WTC11 (cell line): ENCODE data around the gene GOLPH3L. TPM values are rescaled to one million over a fixed set of nuclear protein-coding genes. Genes with fewer than 3 reads are reported as not detected.
A peak's percentile ranks its signal among the peaks of the same experiment; 100 is the strongest.

Source experiments
- ATAC-seq: fragments of 200-7000 bp; cut with Tn5 transposase; 2 replicates; pipeline ENCODE4 v1.10.0; 2021; ENCODE audit warnings: mild to moderate bottlenecking, moderate library complexity
- CTCF ChIA-PET: fragments of 300-600 bp; sonication (Branson Sonifier 250); formaldehyde crosslinking; loops from one replicate; lab custom pipeline; 2021; ENCODE audit warnings: antibody characterized with exemption; lab: Charles Lee
- POLR2A ChIA-PET: fragments of 350-600 bp; sonication (Branson Sonifier 250); formaldehyde crosslinking; loops from one replicate; lab custom pipeline; 2021; ENCODE audit warnings: antibody characterized with exemption; lab: Charles Lee
- DNase-seq: peaks from one replicate; pipeline ENCODE4 v3.0.0; 2021; ENCODE audit warnings: low spot score
- H3K27ac Mint-ChIP-seq: 2 replicates; pipeline ENCODE4 v1.8.0; 2021; ENCODE audit warnings: mixed read lengths
- H3K27me3 Mint-ChIP-seq: 2 replicates; pipeline ENCODE4 v1.8.0; 2021; ENCODE audit warnings: low read depth, mild to moderate bottlenecking, moderate library complexity, mixed read lengths
- H3K36me3 Mint-ChIP-seq: 2 replicates; pipeline ENCODE4 v1.8.0; 2021; ENCODE audit warnings: mixed read lengths
- H3K4me1 Mint-ChIP-seq: 2 replicates; pipeline ENCODE4 v1.8.0; 2022; ENCODE audit warnings: mixed read lengths
- H3K4me3 Mint-ChIP-seq: 2 replicates; pipeline ENCODE4 v1.8.0; 2021; ENCODE audit warnings: mild to moderate bottlenecking, moderate library complexity, mixed read lengths
- H3K9me3 Mint-ChIP-seq: 2 replicates; pipeline ENCODE4 v1.8.0; 2021; ENCODE audit warnings: mixed read lengths
- ATF1 ChIP-seq: sonication (generic); formaldehyde crosslinking; IDR thresholded peaks from 2 replicates; pipeline ENCODE4 v1.8.1; 2023; ENCODE audit warnings: mild to moderate bottlenecking, moderate library complexity, missing genetic modification reagents
- CBFB ChIP-seq: sonication (generic); formaldehyde crosslinking; IDR thresholded peaks from 2 replicates; pipeline ENCODE4 v1.8.1; 2022; ENCODE audit warnings: mild to moderate bottlenecking, low read depth, missing genetic modification reagents
- FOXJ3 ChIP-seq: sonication (generic); formaldehyde crosslinking; IDR thresholded peaks from 2 replicates; pipeline ENCODE4 v1.9.0; 2021; ENCODE audit warnings: missing genetic modification reagents, mild to moderate bottlenecking, borderline replicate concordance
- GRHL2 ChIP-seq: fragments of 250-450 bp; sonication (Bioruptor Pico); IDR thresholded peaks from 2 replicates; pipeline ENCODE4 v1.8.0; 2022; ENCODE audit warnings: mild to moderate bottlenecking, moderate library complexity; ENCODE audit not compliant: insufficient replicate concordance, severe bottlenecking
- IRF1 ChIP-seq: sonication (generic); formaldehyde crosslinking; IDR thresholded peaks from 2 replicates; pipeline ENCODE4 v1.8.0; 2023; ENCODE audit warnings: missing genetic modification reagents
- IRF2 ChIP-seq: sonication (generic); formaldehyde crosslinking; IDR thresholded peaks from 2 replicates; pipeline ENCODE4 v1.8.0; 2022; ENCODE audit warnings: low read depth, missing genetic modification reagents, borderline replicate concordance
- JUN ChIP-seq: sonication (generic); formaldehyde crosslinking; IDR thresholded peaks from 2 replicates; pipeline ENCODE4 v1.8.0; 2023; ENCODE audit warnings: mild to moderate bottlenecking, missing genetic modification reagents
- MYBL2 ChIP-seq: sonication (generic); formaldehyde crosslinking; IDR thresholded peaks from 2 replicates; pipeline ENCODE4 v1.8.1; 2023; ENCODE audit warnings: mild to moderate bottlenecking, moderate library complexity, missing genetic modification reagents
- NR2C2 ChIP-seq: sonication (generic); formaldehyde crosslinking; IDR thresholded peaks from 2 replicates; pipeline ENCODE4 v1.8.0; 2022; ENCODE audit warnings: mild to moderate bottlenecking, missing genetic modification reagents
- SMAD3 ChIP-seq: sonication (generic); formaldehyde crosslinking; IDR thresholded peaks from 2 replicates; pipeline ENCODE4 v1.8.0; 2022; ENCODE audit warnings: missing genetic modification reagents, mild to moderate bottlenecking, borderline replicate concordance
- SOX15 ChIP-seq: fragments of 250-450 bp; sonication (Bioruptor Pico); IDR thresholded peaks from 2 replicates; pipeline ENCODE4 v1.9.0; 2021; ENCODE audit warnings: mild to moderate bottlenecking
- TCF7 ChIP-seq: sonication (generic); formaldehyde crosslinking; IDR thresholded peaks from 2 replicates; pipeline ENCODE4 v1.8.0; 2022; ENCODE audit warnings: mild to moderate bottlenecking, low read depth, missing genetic modification reagents, moderate library complexity
- TEAD4 ChIP-seq: sonication (generic); formaldehyde crosslinking; IDR thresholded peaks from 2 replicates; pipeline ENCODE4 v1.8.0; 2022; ENCODE audit warnings: mild to moderate bottlenecking, missing genetic modification reagents
- ZNF121 ChIP-seq: sonication (generic); formaldehyde crosslinking; IDR thresholded peaks from 2 replicates; pipeline ENCODE4 v1.8.0; 2023; ENCODE audit warnings: missing genetic modification reagents
- ZNF138 ChIP-seq: sonication (generic); formaldehyde crosslinking; conservative IDR thresholded peaks from 2 replicates; pipeline ENCODE4 v1.8.1; 2022; ENCODE audit warnings: mild to moderate bottlenecking, moderate library complexity, missing genetic modification reagents
- ZNF317 ChIP-seq: sonication (generic); formaldehyde crosslinking; IDR thresholded peaks from 2 replicates; pipeline ENCODE4 v1.8.1; 2023; ENCODE audit warnings: low read depth, mild to moderate bottlenecking, moderate library complexity, missing genetic modification reagents, borderline replicate concordance
- ZNF671 ChIP-seq: fragments of 250-450 bp; sonication (Bioruptor Pico); IDR thresholded peaks from 2 replicates; pipeline ENCODE4 v1.8.0; 2021; ENCODE audit warnings: mild to moderate bottlenecking
- ZSCAN18 ChIP-seq: fragments of 250-450 bp; sonication (Bioruptor Pico); IDR thresholded peaks from 2 replicates; pipeline ENCODE4 v2.1.2; 2022; ENCODE audit warnings: mild to moderate bottlenecking, moderate library complexity
- total RNA-seq: library from RNA; stranded (reverse); gene quantifications from 3 replicates; pipeline ENCODE4 v1.2.3, GENCODE V29; 2021
- TF ChIP-seq, protein P1 (sequence below): sonication (generic); formaldehyde crosslinking; IDR thresholded peaks from 2 replicates; pipeline ENCODE4 v1.8.1; 2022; ENCODE audit warnings: mild to moderate bottlenecking, moderate library complexity, missing genetic modification reagents
- TF ChIP-seq, protein P2 (sequence below): sonication (generic); formaldehyde crosslinking; IDR thresholded peaks from 2 replicates; pipeline ENCODE4 v1.8.0; 2022; ENCODE audit warnings: mild to moderate bottlenecking, missing genetic modification reagents

Gene GOLPH3L
- total RNA-seq, 1 experiment from 2014 or later: 39.5 TPM

DNA sequence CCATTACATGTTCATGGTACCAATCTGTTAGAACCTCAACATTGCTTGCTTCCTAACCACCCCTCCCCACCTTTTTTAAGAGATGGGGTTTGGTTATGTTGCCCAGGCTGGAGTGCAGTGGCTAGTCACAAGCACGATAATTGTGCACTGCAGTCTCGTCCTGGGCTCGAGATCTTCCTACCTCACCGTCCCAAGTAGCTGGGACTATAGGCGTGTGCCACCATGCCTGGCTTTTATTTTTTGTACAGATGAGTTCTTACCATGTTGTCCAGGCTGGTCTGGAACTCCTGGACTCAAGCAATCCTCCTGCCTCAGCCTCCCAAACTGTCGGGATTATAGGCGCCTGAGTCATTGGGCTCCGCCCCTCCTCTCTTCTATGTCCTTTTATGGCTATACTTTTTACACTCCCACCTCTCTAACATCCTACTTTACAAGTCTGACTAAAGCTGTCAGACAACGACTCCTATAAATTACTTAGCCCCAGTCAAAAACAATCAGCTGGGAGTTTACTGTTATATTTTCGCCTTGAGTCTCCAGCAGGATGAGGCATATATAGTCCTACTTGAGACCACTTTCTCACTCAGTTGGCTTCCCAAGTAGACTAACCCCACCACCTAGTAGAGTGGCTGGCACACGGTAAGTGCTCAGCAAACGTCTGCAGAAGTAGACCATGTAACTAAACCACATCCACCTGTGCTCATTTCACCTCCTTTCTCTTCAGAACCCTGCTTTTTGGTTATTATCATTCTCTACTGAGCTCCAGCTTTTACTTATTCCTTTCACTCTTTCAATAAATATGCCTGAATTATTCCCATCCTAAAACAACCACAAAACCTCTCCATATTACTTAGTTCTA lies 81.4 kb downstream of the GOLPH3L start:
- ChIA-PET POLR2A (interaction anchor here (0.6 to 1.1 kb wide), 3 partner anchors 11 to 145 kb away, joined by 3 to 8 read pairs (median 4); no protein-coding TSS in a partner anchor), CTCF (interaction anchor here (1.6 kb wide), 1 partner anchor 55 kb away, joined by 4 read pairs; no protein-coding TSS in a partner anchor)
- ATAC-seq (peak; percentile 14; the same call in 1 of the 2 replicates), DNase-seq (no peak)
- H3K4me3 Mint-ChIP-seq: no peak overlapping the region
- H3K27ac Mint-ChIP-seq: peak overlapping the region; percentile 64
- no peaks in the 10 kb centered on the region for H3K9me3 Mint-ChIP-seq
- H3K4me1 Mint-ChIP-seq: peaks cover 16% of the 10 kb centered on the region
- TF ChIP-seq JUN (CRISPR knock-in tag): no peak
- no peak for TF ChIP-seq ZNF671
- TF ChIP-seq CBFB (CRISPR knock-in tag): no peak
- no peak for TF ChIP-seq GRHL2 (CRISPR knock-in tag)
- no peak for TF ChIP-seq IRF1 (CRISPR knock-in tag)
- no peak for TF ChIP-seq ZSCAN18 (CRISPR knock-in tag)
- TF ChIP-seq TCF7 (CRISPR knock-in tag): no peak
- TF ChIP-seq, all 79 proteins: peak for 0
- H3K36me3 Mint-ChIP-seq: peaks cover 68% of the 10 kb centered on the region
- H3K27me3 Mint-ChIP-seq: no peaks in the 10 kb centered on the region

GRCh38 chr1:150613061-150613920 lies 83.7 kb downstream of the GOLPH3L start:
- peak overlapping the region; percentile 53; the same call in 1 of the 2 replicates for H3K27ac Mint-ChIP-seq
- no peak for ATAC-seq
- H3K9me3 Mint-ChIP-seq: no peaks in the 10 kb centered on the region
- peaks cover 57% of the 10 kb centered on the region for H3K36me3 Mint-ChIP-seq
- ChIA-PET CTCF (no interaction called here), POLR2A (interaction anchor here (0.9 kb wide), 1 partner anchor 16 kb away, joined by 4 read pairs; the partner anchor contains the start of gene ENSA)
- no peak for DNase-seq
- H3K4me3 Mint-ChIP-seq: no peak overlapping the region
- no peaks in the 10 kb centered on the region for H3K27me3 Mint-ChIP-seq
- TF ChIP-seq ZNF121 (no peak), NR2C2 (CRISPR knock-in tag) (no peak), TCF7 (CRISPR knock-in tag) (no peak), FOXJ3 (CRISPR knock-in tag) (no peak), ATF1 (no peak), ZNF138 (CRISPR knock-in tag) (no peak), SMAD3 (no peak), MYBL2 (CRISPR knock-in tag) (no peak), IRF2 (CRISPR knock-in tag) (no peak), TEAD4 (CRISPR knock-in tag) (no peak)
- H3K4me1 Mint-ChIP-seq: peaks cover 21% of the 10 kb centered on the region

GRCh38 chr1:150612014-150612345 lies 85.0 kb downstream of the GOLPH3L start:
- no peaks in the 10 kb centered on the region for H3K27me3 Mint-ChIP-seq
- ATAC-seq: no peak
- no peaks in the 10 kb centered on the region for H3K9me3 Mint-ChIP-seq
- H3K27ac Mint-ChIP-seq: peak overlapping the region; percentile 94
- H3K4me3 Mint-ChIP-seq: no peak overlapping the region
- no peak for DNase-seq
- peaks cover 51% of the 10 kb centered on the region for H3K36me3 Mint-ChIP-seq
- ChIA-PET CTCF (no interaction called here), POLR2A (no interaction called here)
- H3K4me1 Mint-ChIP-seq: peaks cover 21% of the 10 kb centered on the region
- TF ChIP-seq, protein P1, sequence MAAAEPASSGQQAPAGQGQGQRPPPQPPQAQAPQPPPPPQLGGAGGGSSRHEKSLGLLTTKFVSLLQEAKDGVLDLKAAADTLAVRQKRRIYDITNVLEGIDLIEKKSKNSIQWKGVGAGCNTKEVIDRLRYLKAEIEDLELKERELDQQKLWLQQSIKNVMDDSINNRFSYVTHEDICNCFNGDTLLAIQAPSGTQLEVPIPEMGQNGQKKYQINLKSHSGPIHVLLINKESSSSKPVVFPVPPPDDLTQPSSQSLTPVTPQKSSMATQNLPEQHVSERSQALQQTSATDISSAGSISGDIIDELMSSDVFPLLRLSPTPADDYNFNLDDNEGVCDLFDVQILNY (CRISPR knock-in tag): no peak
- TF ChIP-seq, protein P2, sequence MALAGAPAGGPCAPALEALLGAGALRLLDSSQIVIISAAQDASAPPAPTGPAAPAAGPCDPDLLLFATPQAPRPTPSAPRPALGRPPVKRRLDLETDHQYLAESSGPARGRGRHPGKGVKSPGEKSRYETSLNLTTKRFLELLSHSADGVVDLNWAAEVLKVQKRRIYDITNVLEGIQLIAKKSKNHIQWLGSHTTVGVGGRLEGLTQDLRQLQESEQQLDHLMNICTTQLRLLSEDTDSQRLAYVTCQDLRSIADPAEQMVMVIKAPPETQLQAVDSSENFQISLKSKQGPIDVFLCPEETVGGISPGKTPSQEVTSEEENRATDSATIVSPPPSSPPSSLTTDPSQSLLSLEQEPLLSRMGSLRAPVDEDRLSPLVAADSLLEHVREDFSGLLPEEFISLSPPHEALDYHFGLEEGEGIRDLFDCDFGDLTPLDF (CRISPR knock-in tag): no peak
- TF ChIP-seq SOX15 (no peak), ZNF317 (no peak)
